H9 (cell line): ENCODE measurements around the gene EPHB2. TPM values are rescaled to one million over a fixed set of nuclear protein-coding genes. Genes with fewer than 3 reads are reported as not detected.

Source experiments
- DNase-seq: peaks from one replicate; pipeline ENCODE4 v3.0.0-alpha.2; 2017
- H2AFZ ChIP-seq: one replicate; pipeline ENCODE4 v1.6.1; 2013; ENCODE audit warnings: mild to moderate bottlenecking, low read length, control low read depth, moderate library complexity
- H2AK5ac ChIP-seq: 2 replicates; pipeline ENCODE4 v1.6.1; 2013; ENCODE audit warnings: low read length, control low read depth, mixed read lengths; ENCODE audit not compliant: insufficient read length
- H2BK120ac ChIP-seq: one replicate; pipeline ENCODE4 v1.6.1; 2013; ENCODE audit warnings: low read depth, mild to moderate bottlenecking, low read length, control low read depth, inconsistent platforms; ENCODE audit not compliant: poor library complexity, severe bottlenecking
- H2BK12ac ChIP-seq: 2 replicates; pipeline ENCODE4 v1.6.1; 2013; ENCODE audit warnings: low read length, control low read depth, mixed read lengths, low read depth; ENCODE audit not compliant: insufficient read length
- H2BK15ac ChIP-seq: 2 replicates; pipeline ENCODE4 v1.6.1; 2013; ENCODE audit warnings: low read depth, low read length, control low read depth
- H2BK20ac ChIP-seq: one replicate; pipeline ENCODE4 v1.6.1; 2013; ENCODE audit warnings: low read depth, mild to moderate bottlenecking, low read length, control low read depth, inconsistent platforms; ENCODE audit not compliant: poor library complexity, severe bottlenecking
- H2BK5ac ChIP-seq: 2 replicates; pipeline ENCODE4 v1.6.1; 2013; ENCODE audit warnings: low read length, control low read depth, mixed read lengths; ENCODE audit not compliant: insufficient read length
- H3K14ac ChIP-seq: 2 replicates; pipeline ENCODE4 v1.6.1; 2013; ENCODE audit warnings: low read length, control low read depth; ENCODE audit not compliant: insufficient read depth
- H3K18ac ChIP-seq: 2 replicates; pipeline ENCODE4 v1.6.1; 2013; ENCODE audit warnings: low read depth, mild to moderate bottlenecking, mixed read lengths, low read length, control low read depth; ENCODE audit not compliant: insufficient read length
- H3K23ac ChIP-seq: 2 replicates; pipeline ENCODE4 v1.6.1; 2013; ENCODE audit warnings: low read length, control low read depth, mixed read lengths, low read depth; ENCODE audit not compliant: insufficient read length
- H3K23me2 ChIP-seq: 2 replicates; pipeline ENCODE4 v1.6.1; 2013; ENCODE audit warnings: low read depth, mild to moderate bottlenecking, mixed read lengths, low read length, control low read depth; ENCODE audit not compliant: insufficient read length, poor library complexity, severe bottlenecking
- H3K27ac ChIP-seq: 2 replicates; pipeline ENCODE4 v1.5.1; 2013; ENCODE audit warnings: low read length, control low read depth, mixed read lengths, low read depth; ENCODE audit not compliant: insufficient read length
- H3K27me3 ChIP-seq: 2 replicates; pipeline ENCODE4 v1.6.1; 2013; ENCODE audit warnings: low read length, control low read depth, inconsistent platforms; ENCODE audit not compliant: insufficient read depth
- H3K4ac ChIP-seq: 2 replicates; pipeline ENCODE4 v1.6.1; 2013; ENCODE audit warnings: low read depth, mild to moderate bottlenecking, control low read depth, inconsistent platforms, low read length, moderate library complexity
- H3K4me1 ChIP-seq: 2 replicates; pipeline ENCODE4 v1.6.1; 2013; ENCODE audit warnings: low read length, control low read depth, inconsistent platforms; ENCODE audit not compliant: insufficient read depth
- H3K4me2 ChIP-seq: 2 replicates; pipeline ENCODE4 v1.6.1; 2013; ENCODE audit warnings: low read length, control low read depth, mixed read lengths; ENCODE audit not compliant: insufficient read length, insufficient read depth
- H3K56ac ChIP-seq: 2 replicates; pipeline ENCODE4 v1.6.1; 2013; ENCODE audit warnings: low read depth, mild to moderate bottlenecking, mixed read lengths, low read length, control low read depth; ENCODE audit not compliant: insufficient read length
- H3K79me1 ChIP-seq: 2 replicates; pipeline ENCODE4 v1.6.1; 2013; ENCODE audit warnings: low read depth, mild to moderate bottlenecking, moderate library complexity, low read length, control low read depth, inconsistent platforms; ENCODE audit not compliant: insufficient read depth, poor library complexity, severe bottlenecking
- H3K79me2 ChIP-seq: 2 replicates; pipeline ENCODE4 v1.6.1; 2013; ENCODE audit warnings: low read length, control low read depth, inconsistent platforms; ENCODE audit not compliant: insufficient read depth
- H3K9ac ChIP-seq: 2 replicates; pipeline ENCODE4 v1.6.1; 2013; ENCODE audit warnings: low read length, control low read depth, mixed read lengths; ENCODE audit not compliant: insufficient read length; ENCODE audit errors: extremely low read depth
- H3K9me3 ChIP-seq: one replicate; pipeline ENCODE4 v1.6.1; 2013; ENCODE audit warnings: low read depth, low read length, inconsistent platforms; ENCODE audit not compliant: control insufficient read depth
- H3T11ph ChIP-seq: one replicate; pipeline ENCODE4 v1.6.1; 2013; ENCODE audit warnings: mild to moderate bottlenecking, low read length, control low read depth, inconsistent platforms
- H4K20me1 ChIP-seq: one replicate; pipeline ENCODE4 v1.6.1; 2013; ENCODE audit not compliant: control insufficient read depth, insufficient read length, insufficient read depth
- H4K5ac ChIP-seq: 2 replicates; pipeline ENCODE4 v1.6.1; 2013; ENCODE audit warnings: low read depth, mild to moderate bottlenecking, mixed read lengths, low read length, control low read depth; ENCODE audit not compliant: insufficient read length
- H4K8ac ChIP-seq: replicated peaks from 2 replicates; pipeline ENCODE4 v1.6.1; 2013; ENCODE audit warnings: low read length, control low read depth, mixed read lengths, low read depth; ENCODE audit not compliant: insufficient read length
- H4K91ac ChIP-seq: 2 replicates; pipeline ENCODE4 v1.6.1; 2013; ENCODE audit warnings: low read depth, mild to moderate bottlenecking, moderate library complexity, mixed read lengths, low read length, control low read depth; ENCODE audit not compliant: insufficient read length
- H3K27ac Mint-ChIP-seq, 3 experiments: 2 replicates in 2 of 3; 3 replicates in 1 of 3; pipeline ENCODE4 v1.8.0; 2020 to 2021; ENCODE audit warnings: mixed read lengths in 3 of 3, mild to moderate bottlenecking in 1 of 3, moderate library complexity in 1 of 3
- H3K27me3 Mint-ChIP-seq: 2 replicates; pipeline ENCODE4 v1.8.0; 2021; ENCODE audit warnings: low read depth, mild to moderate bottlenecking, moderate library complexity, mixed read lengths
- H3K36me3 Mint-ChIP-seq, 3 experiments: 2 replicates in 2 of 3; 3 replicates in 1 of 3; pipeline ENCODE4 v1.8.0; 2020 to 2021; ENCODE audit warnings: low read depth in 3 of 3, mixed read lengths in 3 of 3; ENCODE audit not compliant: insufficient read depth in 1 of 3
- H3K4me1 Mint-ChIP-seq, 2 experiments: 2 replicates each; pipeline ENCODE4 v1.8.0; 2020; ENCODE audit warnings: mixed read lengths in 2 of 2
- H3K4me3 Mint-ChIP-seq, 2 experiments: 2 replicates in 1 of 2; 3 replicates in 1 of 2; pipeline ENCODE4 v1.8.0; 2020 to 2021; ENCODE audit warnings: mild to moderate bottlenecking in 2 of 2, mixed read lengths in 2 of 2, moderate library complexity in 1 of 2
- H3K9me3 Mint-ChIP-seq, 2 experiments: 2 replicates in 1 of 2; 3 replicates in 1 of 2; pipeline ENCODE4 v1.8.0; 2020; ENCODE audit warnings: mild to moderate bottlenecking in 2 of 2, mixed read lengths in 2 of 2, moderate library complexity in 1 of 2
- WGBS: extraction: QIAGEN DNeasy Blood & Tissue Kit; methylation state at CpG from one replicate; pipeline ENCODE4 v1.1.7; 2013; ENCODE audit warnings: missing lambda C conversion rate, low lambda C conversion rate, mixed read lengths; ENCODE audit not compliant: insufficient read length; ENCODE audit errors: extremely low coverage; 5-methylcytosine and 5-hydroxymethylcytosine counted together
- total RNA-seq: library from RNA; stranded (reverse); gene quantifications from 2 replicates; pipeline ENCODE4 v1.2.1, GENCODE V29; 2021
- TF ChIP-seq, protein P1 (sequence below): fragments of 200-600 bp; sonication (generic); conservative IDR thresholded peaks from 3 replicates; pipeline ENCODE4 v1.8.0; 2021; ENCODE audit warnings: antibody characterized with exemption, mild to moderate bottlenecking

EPHB2 gene
- total RNA-seq, 1 experiment from 2014 or later: 9.5 TPM

DNA sequence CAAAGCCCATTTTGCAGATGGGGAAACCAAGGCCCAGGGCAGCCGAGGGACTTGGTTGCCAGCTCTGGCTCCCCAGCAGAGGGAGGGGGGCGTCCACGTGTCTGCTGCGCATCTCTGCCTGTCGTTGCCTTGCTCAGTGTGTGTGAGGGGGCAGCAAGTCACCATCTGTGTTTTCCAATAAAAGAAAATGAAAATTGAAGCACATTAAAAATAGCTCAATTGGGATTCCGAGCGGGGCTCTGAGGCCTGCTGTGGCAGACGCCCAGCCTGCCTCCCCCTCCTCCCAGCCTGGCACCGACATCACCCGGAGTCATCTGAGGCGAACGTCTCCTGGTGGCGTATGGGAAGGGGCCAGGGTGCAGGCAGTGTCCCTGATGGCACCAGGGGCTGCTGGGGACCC is 51.2 kb downstream of the EPHB2 start:
- no peak overlapping the region for H3K9ac ChIP-seq
- no CpG with 5 or more reads among the region's 13 CpGs for WGBS

More for the DNA sequence above, 51.2 kb downstream of the EPHB2 start:
- H3K79me1 ChIP-seq: no peaks in the 10 kb centered on the region
- no peaks in the 10 kb centered on the region for H3K27me3 ChIP-seq
- no peak overlapping the region for H2BK15ac ChIP-seq
- no peak overlapping the region for H2BK20ac ChIP-seq
- peaks cover 5 to 15% of the 10 kb centered on the region in 2 experiments; a peak in 3 of 4 replicates for H3K4me1 Mint-ChIP-seq
- no peaks in the 10 kb centered on the region for H3K9me3 Mint-ChIP-seq
- H3T11ph ChIP-seq: no peak overlapping the region
- H3K27ac ChIP-seq: no peak overlapping the region
- no peak overlapping the region for H3K14ac ChIP-seq
- no peak overlapping the region for H2BK12ac ChIP-seq
- no peak overlapping the region; a peak in 1 of 7 replicates for H3K27ac Mint-ChIP-seq
- H4K20me1 ChIP-seq: no peaks in the 10 kb centered on the region
- H3K4me2 ChIP-seq: no peak overlapping the region
- H3K56ac ChIP-seq: no peak overlapping the region
- H3K79me2 ChIP-seq: no peaks in the 10 kb centered on the region
- H3K23me2 ChIP-seq: no peaks in the 10 kb centered on the region
- H4K91ac ChIP-seq: no peak overlapping the region
- DNase-seq: no peak
- no peak overlapping the region for H2AFZ ChIP-seq
- TF ChIP-seq, protein P1, sequence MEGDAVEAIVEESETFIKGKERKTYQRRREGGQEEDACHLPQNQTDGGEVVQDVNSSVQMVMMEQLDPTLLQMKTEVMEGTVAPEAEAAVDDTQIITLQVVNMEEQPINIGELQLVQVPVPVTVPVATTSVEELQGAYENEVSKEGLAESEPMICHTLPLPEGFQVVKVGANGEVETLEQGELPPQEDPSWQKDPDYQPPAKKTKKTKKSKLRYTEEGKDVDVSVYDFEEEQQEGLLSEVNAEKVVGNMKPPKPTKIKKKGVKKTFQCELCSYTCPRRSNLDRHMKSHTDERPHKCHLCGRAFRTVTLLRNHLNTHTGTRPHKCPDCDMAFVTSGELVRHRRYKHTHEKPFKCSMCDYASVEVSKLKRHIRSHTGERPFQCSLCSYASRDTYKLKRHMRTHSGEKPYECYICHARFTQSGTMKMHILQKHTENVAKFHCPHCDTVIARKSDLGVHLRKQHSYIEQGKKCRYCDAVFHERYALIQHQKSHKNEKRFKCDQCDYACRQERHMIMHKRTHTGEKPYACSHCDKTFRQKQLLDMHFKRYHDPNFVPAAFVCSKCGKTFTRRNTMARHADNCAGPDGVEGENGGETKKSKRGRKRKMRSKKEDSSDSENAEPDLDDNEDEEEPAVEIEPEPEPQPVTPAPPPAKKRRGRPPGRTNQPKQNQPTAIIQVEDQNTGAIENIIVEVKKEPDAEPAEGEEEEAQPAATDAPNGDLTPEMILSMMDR: no peak
- H3K4me3 Mint-ChIP-seq: no peak overlapping the region; a peak in 1 of 5 replicates
- no peak overlapping the region for H3K23ac ChIP-seq
- H3K27me3 Mint-ChIP-seq: no peaks in the 10 kb centered on the region
- no peak overlapping the region for H4K8ac ChIP-seq
- no peaks in the 10 kb centered on the region for H3K36me3 Mint-ChIP-seq
- no peak overlapping the region for H2AK5ac ChIP-seq
- no peak overlapping the region for H2BK5ac ChIP-seq
- H4K5ac ChIP-seq: no peak overlapping the region
- H3K9me3 ChIP-seq: no peaks in the 10 kb centered on the region
- no peak overlapping the region for H3K4ac ChIP-seq
- H2BK120ac ChIP-seq: no peak overlapping the region
- no peak overlapping the region for H3K18ac ChIP-seq
- no peaks in the 10 kb centered on the region for H3K4me1 ChIP-seq
